ENCODE data around the gene RGL2. TPM values are rescaled to one million over a fixed set of nuclear protein-coding genes. Genes with fewer than 3 reads are reported as not detected.

The RGL2 gene
- total and polyA plus RNA-seq, 2 of the 13 experiments (the other 11 are each of a cell fraction or from before 2014, with no cell fraction given), result 22.9 to 47.4 TPM

GRCh38 chr6:33296797-33297405 lies 1.8 kb downstream of the RGL2 start (continued):
- no peak for TF ChIP-seq ZNF646 (CRISPR knock-in tag; IDR thresholded peaks at IDR 0.05)
- 0 out of 2 replicates have a peak, but pooled peaks have one; percentile 29 for TF ChIP-seq ZNF253 (CRISPR knock-in tag; IDR thresholded peaks at IDR 0.05; ENCODE audit: borderline replicate concordance)
- TF ChIP-seq ZNF496 (CRISPR knock-in tag; IDR thresholded peaks at IDR 0.05; ENCODE audit: insufficient replicate concordance), result no peak
- no peak for TF ChIP-seq ATF7 (IDR thresholded peaks at IDR 0.05)
- TF ChIP-seq ATF7 (CRISPR knock-in tag; IDR thresholded peaks at IDR 0.05), result peak; percentile 48; the same call in 1 of the 2 replicates
- no peak for TF ChIP-seq FOSL2 (CRISPR knock-in tag; IDR thresholded peaks at IDR 0.05)
- TF ChIP-seq ATF3 (CRISPR knock-in tag; IDR thresholded peaks at IDR 0.05), result no peak
- TF ChIP-seq DBP (CRISPR knock-in tag; IDR thresholded peaks at IDR 0.05; ENCODE audit: not compliant biosample characterization), result no peak
- no peak for TF ChIP-seq GABPA (IDR thresholded peaks at IDR 0.05; ENCODE audit: low read depth, low read length)
- TF ChIP-seq GABPA (CRISPR knock-in tag; IDR thresholded peaks at IDR 0.05; ENCODE audit: low read depth), result no peak
- peak; percentile 35; the same call in 1 of the 2 replicates for TF ChIP-seq GABPB1 (CRISPR knock-in tag; IDR thresholded peaks at IDR 0.05)
- TF ChIP-seq ZSCAN25 (CRISPR knock-in tag; IDR thresholded peaks at IDR 0.05), result no peak
- TF ChIP-seq ATF4 (CRISPR knock-in tag; IDR thresholded peaks at IDR 0.05), result no peak
- no peak for TF ChIP-seq ZNF10 (CRISPR knock-in tag; IDR thresholded peaks at IDR 0.05; ENCODE audit: borderline replicate concordance, low read depth)
- TF ChIP-seq RCOR2 (CRISPR knock-in tag; IDR thresholded peaks at IDR 0.05), result peak; percentile 37; the same call in 1 of the 2 replicates
- TF ChIP-seq KDM1A (CRISPR knock-in tag; IDR thresholded peaks at IDR 0.05), result 0 out of 2 replicates have a peak, but pooled peaks have one; percentile 25
- TF ChIP-seq ZNF781 (CRISPR knock-in tag; IDR thresholded peaks at IDR 0.05; ENCODE audit: borderline replicate concordance, not compliant biosample characterization), result no peak
- no peak for TF ChIP-seq KLF15 (CRISPR knock-in tag; IDR thresholded peaks at IDR 0.05; ENCODE audit: borderline replicate concordance)
- peak; percentile 58; the same call in 1 of the 2 replicates for TF ChIP-seq HIVEP1 (CRISPR knock-in tag; IDR thresholded peaks at IDR 0.05)
- 0 out of 2 replicates have a peak, but pooled peaks have one; percentile 21 for TF ChIP-seq RBFOX2 (IDR thresholded peaks at IDR 0.05; ENCODE audit: low read depth, low read length)

Measured in HepG2 (cell line).